Stimulated activated CD4-positive, alpha-beta T cell treated with anti-CD3 and anti-CD28 coated beads, Interleukin-4, amount 100 ng/mL, for 4 hours (primary cell): ENCODE data around the gene DDX17.

Experiments
- DNase-seq, 2 experiments: peaks; one replicate each; pipeline ENCODE4 v3.0.0-alpha.2; 2020

The DDX17 gene

DNA sequence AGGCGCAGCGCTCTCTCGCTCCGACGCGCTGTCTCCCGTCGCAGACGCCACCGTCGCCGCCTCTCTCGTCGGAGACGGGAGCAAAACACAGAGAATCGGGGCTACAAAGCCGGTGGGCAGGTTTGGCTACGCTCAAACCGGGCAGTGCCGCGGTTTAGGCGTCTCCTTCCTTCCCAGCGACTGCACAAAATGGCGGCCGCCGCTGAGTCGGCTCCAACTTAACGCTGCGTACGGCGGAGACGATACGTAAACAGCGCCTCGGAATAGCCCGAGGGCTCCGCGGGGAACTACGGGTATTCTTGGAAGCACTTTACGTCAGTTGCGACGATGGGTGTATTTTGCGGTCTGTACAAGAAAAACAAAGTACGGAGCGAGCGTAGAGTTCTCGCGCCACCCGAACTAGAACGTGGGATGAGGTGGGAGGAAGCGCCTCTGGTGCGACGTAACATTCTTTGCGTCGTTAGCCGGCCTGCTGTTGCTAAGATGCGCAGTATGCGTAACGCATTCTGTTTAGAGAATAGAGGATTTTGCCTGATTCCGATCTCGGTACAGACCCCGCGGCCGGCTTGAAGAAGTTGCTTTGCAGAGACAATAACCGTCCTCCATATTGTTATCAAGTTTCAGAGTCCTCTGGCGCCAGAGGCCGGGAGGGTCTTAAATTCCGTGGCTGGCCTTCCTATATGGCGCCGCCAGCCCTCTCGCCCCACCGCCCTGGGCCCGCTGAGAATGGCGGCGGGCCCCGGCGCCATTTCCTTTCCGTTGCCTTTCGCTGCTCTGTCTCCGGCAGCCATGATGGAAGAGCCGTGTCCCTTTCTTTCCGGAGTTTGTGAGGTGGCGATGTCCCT, at the start of gene DDX17:
Gene DDX17, minus strand, starts transcription at position 194 of the 845 bp plus-strand sequence.
- peak; percentile 87 to 93 for DNase-seq

GRCh38 chr22:38554281-38554680, 48.2 kb upstream of the DDX17 start:
- no peak for DNase-seq

GRCh38 chr22:38549101-38549894, 43.2 kb upstream of the DDX17 start:
- no peak for DNase-seq

DNA sequence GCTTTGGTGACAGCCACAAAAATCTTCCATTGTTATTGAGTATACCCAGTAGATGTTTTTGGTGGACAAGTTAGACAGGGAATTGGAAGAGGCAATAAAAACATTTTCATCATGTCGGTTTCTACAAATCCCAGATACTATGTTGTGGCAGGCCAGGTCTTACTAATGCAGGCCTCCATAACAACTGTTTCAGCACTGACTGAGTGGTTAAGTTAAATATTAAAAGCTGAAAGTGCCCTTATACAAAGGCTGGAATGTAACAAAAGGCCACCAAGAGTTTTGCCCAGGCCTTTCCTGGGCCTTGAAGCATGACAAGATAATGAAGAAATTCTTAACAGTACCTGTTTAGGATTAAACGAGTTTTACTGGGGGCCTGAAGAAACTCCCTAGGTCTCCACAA, 34.6 kb upstream of the DDX17 start:
- no peak for DNase-seq

DNA sequence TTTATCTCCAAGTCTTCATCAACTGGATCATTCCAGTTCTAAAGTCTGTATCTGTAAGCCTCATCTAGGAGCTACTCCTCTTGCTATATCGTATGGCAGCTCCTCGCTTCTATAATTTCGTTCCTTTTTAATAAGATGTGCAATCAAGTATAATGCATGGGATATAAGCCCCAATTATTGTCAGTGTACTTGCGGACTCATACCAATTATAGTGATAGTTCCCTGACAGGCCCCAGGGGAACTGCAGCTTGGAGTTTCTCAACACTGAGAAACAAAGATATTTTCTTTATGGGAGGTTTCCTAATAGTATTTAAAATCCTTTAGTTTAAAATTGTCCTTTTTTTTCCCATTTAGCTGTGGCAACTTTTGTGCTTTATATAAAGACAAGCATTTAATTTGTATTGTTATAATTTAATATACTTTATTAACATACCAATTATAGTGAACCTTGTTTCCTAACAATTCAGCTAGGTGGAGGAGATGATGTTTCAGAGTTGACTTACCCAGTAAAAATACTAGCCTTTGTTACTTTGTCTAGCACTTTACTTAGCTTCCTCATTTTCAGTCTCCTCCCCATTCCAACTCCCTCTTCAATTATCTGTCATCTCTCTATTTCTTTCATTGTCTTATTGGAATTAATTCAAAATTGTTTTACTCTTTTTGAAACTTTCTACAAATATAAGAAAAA, 25.3 kb upstream of the DDX17 start:
- DNase-seq = no peak

DNA sequence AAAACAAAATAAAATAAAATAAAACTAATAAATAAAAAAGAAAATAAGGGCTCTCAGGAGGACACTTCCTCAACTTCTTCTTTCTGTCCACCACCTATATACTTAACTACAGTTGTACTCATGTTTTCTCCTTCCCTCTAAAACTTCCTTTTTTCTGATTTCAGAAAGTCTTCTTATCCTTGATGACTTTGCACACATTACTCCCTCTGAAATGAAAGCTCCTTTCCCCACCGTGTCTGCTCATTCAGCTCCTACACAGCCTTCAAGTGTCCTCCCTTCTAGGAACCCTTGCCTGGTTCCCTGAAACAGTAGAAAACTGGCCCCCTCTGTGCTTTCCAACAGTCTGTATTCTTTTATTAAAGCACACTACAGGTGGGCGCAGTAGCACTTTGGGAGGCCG, 18.3 kb upstream of the DDX17 start:
- no peak for DNase-seq

DNA sequence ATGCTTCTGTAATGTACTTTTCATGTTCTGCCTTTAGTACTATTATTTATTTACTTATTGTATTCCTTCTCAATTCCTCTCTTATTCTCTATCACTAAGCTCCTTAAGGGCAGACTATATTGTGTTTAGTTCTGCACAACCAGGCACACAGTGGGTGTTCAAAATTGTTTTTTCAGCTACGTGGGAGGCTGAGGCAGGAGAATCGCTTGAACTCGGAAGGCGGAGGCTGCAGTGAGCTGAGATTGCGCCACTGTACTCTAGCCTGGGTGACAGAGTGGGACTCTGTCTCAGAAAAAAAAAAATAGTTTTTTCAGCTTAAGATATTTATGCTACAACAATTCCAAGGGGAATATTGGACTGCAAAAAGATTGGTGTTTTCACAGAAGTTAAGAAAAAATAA, 17.4 kb upstream of the DDX17 start:
- DNase-seq = no peak

GRCh38 chr22:38523029-38523428, 16.9 kb upstream of the DDX17 start:
- no peak for DNase-seq

DNA sequence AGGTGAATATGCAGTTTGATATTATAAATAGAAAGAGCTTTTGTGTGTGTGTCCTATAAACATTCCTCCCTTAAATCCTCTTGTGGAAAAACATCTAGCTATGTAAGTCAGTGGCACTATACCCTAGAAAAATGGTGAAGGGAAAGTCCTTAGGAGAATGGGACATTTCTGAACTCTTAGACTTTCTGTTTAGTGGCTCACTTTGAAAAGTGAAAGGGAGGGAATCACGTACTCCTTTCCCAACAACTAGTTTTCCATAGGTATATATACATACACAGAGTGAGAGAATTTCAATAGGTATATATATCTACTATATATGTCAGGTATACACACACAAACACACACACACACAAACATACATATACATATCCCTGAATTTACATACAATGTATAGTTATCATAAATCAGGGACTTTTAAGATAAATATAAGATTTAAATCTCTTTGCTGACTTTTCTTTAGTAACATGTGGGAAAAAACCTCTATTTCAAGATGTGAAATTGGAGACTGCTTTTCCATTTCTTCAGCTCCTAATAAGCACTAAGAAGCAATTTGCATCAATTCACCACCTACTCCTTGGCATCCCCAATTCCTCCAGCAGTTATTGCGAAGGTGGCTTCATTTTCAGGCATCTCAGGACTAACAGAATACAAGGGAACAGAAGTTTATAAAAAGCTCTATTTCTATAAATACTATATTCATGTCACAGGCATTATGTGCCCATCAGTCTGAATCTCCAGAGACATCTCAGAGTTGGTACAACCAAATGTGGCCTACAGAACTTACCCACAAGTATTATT, 13.5 kb upstream of the DDX17 start:
- no peak for DNase-seq

- no peak for DNase-seq
Observed at GRCh38 chr22:38518620-38519019, 12.5 kb upstream of the DDX17 start.

DNA sequence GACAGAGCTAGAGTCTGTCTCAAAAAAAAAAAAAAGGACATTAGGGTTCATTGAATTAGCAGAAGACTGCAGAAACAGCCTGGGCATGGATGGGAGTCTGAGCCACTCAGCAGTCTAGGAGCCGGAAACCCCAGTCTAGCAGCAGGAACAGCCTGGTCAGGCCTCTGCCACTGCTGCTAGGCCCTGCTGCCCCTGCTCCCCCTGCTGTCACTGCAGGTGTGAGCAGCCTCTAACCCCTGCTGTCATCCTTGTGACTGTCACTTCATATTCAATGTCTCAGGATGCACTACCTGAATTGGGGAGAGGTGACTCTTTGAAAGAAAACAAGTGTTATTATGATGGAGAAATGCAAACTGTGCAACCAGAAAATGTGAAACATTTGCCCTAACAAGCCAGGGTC, 7.0 kb upstream of the DDX17 start:
- DNase-seq = peak; percentile 26 to 33

DNA sequence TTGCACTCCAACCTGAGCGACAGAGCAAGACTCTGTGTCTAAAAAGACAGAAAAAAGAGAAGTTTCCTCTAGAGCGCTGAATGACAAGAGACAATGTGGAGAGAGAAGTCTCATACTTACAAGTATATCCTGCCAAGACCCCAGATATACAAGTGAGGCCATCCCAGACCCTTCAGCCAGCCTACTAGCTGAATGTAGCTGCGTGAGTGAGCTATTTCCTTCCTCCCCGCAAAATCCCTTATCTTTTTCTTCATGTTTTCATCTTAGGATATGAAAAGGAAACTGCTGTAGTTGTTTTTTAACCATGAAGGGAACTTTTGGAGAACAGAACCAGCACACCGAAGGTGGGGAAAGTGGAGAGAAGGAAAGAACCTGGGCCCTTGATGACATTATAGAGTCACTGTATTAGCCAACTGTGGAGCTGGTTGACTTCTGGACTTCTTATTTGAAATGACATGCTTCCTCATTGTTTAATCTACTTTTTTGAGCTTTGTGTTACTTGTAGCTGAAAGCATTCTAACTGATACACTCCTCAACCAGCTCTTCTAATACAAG, 4.4 kb upstream of the DDX17 start:
- DNase-seq = no peak

- DNase-seq = peak; percentile 44 to 57
Observed at GRCh38 chr22:38505541-38506117, 482 bp downstream of the DDX17 start.

- peak; percentile 42 to 52 for DNase-seq
Observed at GRCh38 chr22:38504731-38505540, 1.2 kb downstream of the DDX17 start.

DNA sequence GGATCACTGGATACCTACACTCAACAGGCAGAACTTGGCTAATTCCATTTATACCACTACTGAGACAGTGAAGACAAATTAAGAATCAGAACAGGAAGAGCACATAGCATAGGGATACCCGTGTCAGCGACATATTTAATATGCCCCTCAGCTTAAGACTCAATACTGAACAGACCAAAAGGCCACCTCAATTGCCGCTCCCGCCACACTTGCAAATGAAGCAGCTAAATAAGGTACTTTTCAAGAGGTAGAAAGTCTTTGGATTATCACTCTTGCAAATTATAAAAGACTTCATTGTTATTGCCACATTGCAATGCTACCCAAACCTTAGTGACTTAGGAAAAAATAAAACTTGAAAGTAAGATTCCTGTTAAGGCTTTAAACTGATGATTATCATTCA, 3.1 kb downstream of the DDX17 start:
- DNase-seq = no peak

GRCh38 chr22:38501797-38502672, 4.1 kb downstream of the DDX17 start:
- DNase-seq = no peak

GRCh38 chr22:38497869-38498268, 8.2 kb downstream of the DDX17 start:
- no peak for DNase-seq

- no peak for DNase-seq
Observed at GRCh38 chr22:38494939-38495338, 11.2 kb downstream of the DDX17 start.

- no peak for DNase-seq
Observed at GRCh38 chr22:38494498-38494897, 11.6 kb downstream of the DDX17 start.
